B cell (primary cell): ENCODE data around the gene OR4C45.

Experiments used
- EZH2 ChIP-seq: IDR thresholded peaks from 2 replicates; pipeline ENCODE4 v1.6.1; 2012; ENCODE audit warnings: borderline replicate concordance, low read depth, mild to moderate bottlenecking, moderate library complexity, low read length; ENCODE audit not compliant: insufficient read depth, poor library complexity, severe bottlenecking
- TF ChIP-seq, protein P1 (sequence below): fragments of 200-600 bp; IDR thresholded peaks from one replicate; pipeline ENCODE4 v1.8.0; 2022; ENCODE audit warnings: antibody characterized with exemption, mild to moderate bottlenecking

- TF ChIP-seq, protein P1, sequence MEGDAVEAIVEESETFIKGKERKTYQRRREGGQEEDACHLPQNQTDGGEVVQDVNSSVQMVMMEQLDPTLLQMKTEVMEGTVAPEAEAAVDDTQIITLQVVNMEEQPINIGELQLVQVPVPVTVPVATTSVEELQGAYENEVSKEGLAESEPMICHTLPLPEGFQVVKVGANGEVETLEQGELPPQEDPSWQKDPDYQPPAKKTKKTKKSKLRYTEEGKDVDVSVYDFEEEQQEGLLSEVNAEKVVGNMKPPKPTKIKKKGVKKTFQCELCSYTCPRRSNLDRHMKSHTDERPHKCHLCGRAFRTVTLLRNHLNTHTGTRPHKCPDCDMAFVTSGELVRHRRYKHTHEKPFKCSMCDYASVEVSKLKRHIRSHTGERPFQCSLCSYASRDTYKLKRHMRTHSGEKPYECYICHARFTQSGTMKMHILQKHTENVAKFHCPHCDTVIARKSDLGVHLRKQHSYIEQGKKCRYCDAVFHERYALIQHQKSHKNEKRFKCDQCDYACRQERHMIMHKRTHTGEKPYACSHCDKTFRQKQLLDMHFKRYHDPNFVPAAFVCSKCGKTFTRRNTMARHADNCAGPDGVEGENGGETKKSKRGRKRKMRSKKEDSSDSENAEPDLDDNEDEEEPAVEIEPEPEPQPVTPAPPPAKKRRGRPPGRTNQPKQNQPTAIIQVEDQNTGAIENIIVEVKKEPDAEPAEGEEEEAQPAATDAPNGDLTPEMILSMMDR = no peak
- no peak for TF ChIP-seq EZH2
These were observed 39.0 kb downstream of the OR4C45 start for GRCh38 chr11:50071584-50072225.
